ENCODE results near the gene PAQR4. TPM values are rescaled to one million over a fixed set of nuclear protein-coding genes. Genes with fewer than 3 reads are reported as not detected.

Gene PAQR4
- total and polyA plus RNA-seq, 10 of the 15 experiments (the other 5 are each of a cell fraction or from before 2014, with no cell fraction given), result 0.39 to 31.8 (median 13.5) TPM

GRCh38 chr16:2980227-2981176, 11.4 kb downstream of the PAQR4 start, which contains the start of gene PKMYT1 (continued):
- TF ChIP-seq NKRF (conservative IDR thresholded peaks at IDR 0.05) (peak; percentile 99), PRDM15 (CRISPR knock-in tag; IDR thresholded peaks at IDR 0.05) (no peak), POU2F2 (IDR thresholded peaks at IDR 0.05; ENCODE audit: borderline replicate concordance, low read depth, low read length) (peak; percentile 52; the same call in 1 of the 3 replicates), SMARCA5 (IDR thresholded peaks at IDR 0.05) (0 out of 2 replicates have a peak, but pooled peaks have one; percentile 41), NR2F1 (conservative IDR thresholded peaks at IDR 0.05) (peak; percentile 65), RB1 (IDR thresholded peaks at IDR 0.05; ENCODE audit: borderline replicate concordance) (peak; percentile 81; the same call in 1 of the 2 replicates), JUND (IDR thresholded peaks at IDR 0.05; ENCODE audit: low read depth, low read length) (no peak), ZNF24 (IDR thresholded peaks at IDR 0.05) (no peak), MAX (IDR thresholded peaks at IDR 0.05; ENCODE audit: low read depth, low read length) (peak; percentile 46; the same call in 1 of the 2 replicates), SIN3A (IDR thresholded peaks at IDR 0.05; ENCODE audit: low read depth, low read length) (peak; percentile 89), RELB (IDR thresholded peaks at IDR 0.05; ENCODE audit: low read depth) (peak; percentile 70), ZNF687 (IDR thresholded peaks at IDR 0.05) (peak; percentile 79), PAX5 (IDR thresholded peaks at IDR 0.05; ENCODE audit: borderline replicate concordance, low read depth, low read length) (peak; percentile 40; the same call in 1 of the 2 replicates), ATF3 (IDR thresholded peaks at IDR 0.05; ENCODE audit: borderline replicate concordance, extremely low read depth, low read depth, low read length) (no peak), POLR2AphosphoS2 (IDR thresholded peaks at IDR 0.05; ENCODE audit: low read depth, low read length) (peak; percentile 79), BRCA1 (IDR thresholded peaks at IDR 0.05; ENCODE audit: low read depth, low read length) (no peak)
